Neural cell (in vitro differentiated cells): ENCODE results near the gene PANK4. TPM values are rescaled to one million over a fixed set of nuclear protein-coding genes. Genes with fewer than 3 reads are reported as not detected.

Experiments used
- H2AFZ ChIP-seq: fragments of 200-600, 300-800 bp; sonication (generic), shearing (Covaris generic); 2 replicates; pipeline ENCODE4 v1.6.0; 2014; ENCODE audit warnings: low read depth, mild to moderate bottlenecking, antibody characterized with exemption, low read length, moderate library complexity
- H3F3A ChIP-seq: fragments of 200-600 bp; shearing (Covaris generic); 2 replicates; pipeline ENCODE4 v1.6.1; 2016; ENCODE audit warnings: mild to moderate bottlenecking, moderate library complexity, mixed read lengths, antibody characterized with exemption, low read length; ENCODE audit not compliant: insufficient read depth, poor library complexity, severe bottlenecking
- H3K27ac ChIP-seq: fragments of 200-600, 300-800 bp; sonication (generic), shearing (Covaris generic); 2 replicates; pipeline ENCODE4 v1.5.1; 2014; ENCODE audit warnings: mild to moderate bottlenecking, low read length, moderate library complexity
- H3K27me3 ChIP-seq: fragments of 300-800, 200-600 bp; sonication (generic), shearing (Covaris generic); 2 replicates; pipeline ENCODE4 v1.6.0; 2014; ENCODE audit warnings: mild to moderate bottlenecking, low read depth, low read length, moderate library complexity; ENCODE audit not compliant: insufficient read depth
- H3K36me3 ChIP-seq: fragments of 300-800, 200-600 bp; sonication (generic), shearing (Covaris generic); 2 replicates; pipeline ENCODE4 v1.5.1; 2014; ENCODE audit warnings: mild to moderate bottlenecking, antibody characterized with exemption, low read length, moderate library complexity; ENCODE audit not compliant: insufficient read depth
- H3K4me2 ChIP-seq: fragments of 300-800, 200-600 bp; sonication (generic), shearing (Covaris generic); 2 replicates; pipeline ENCODE4 v1.6.0; 2014; ENCODE audit warnings: mild to moderate bottlenecking, low read length
- H3K4me3 ChIP-seq: fragments of 300-800, 200-600 bp; sonication (generic), shearing (Covaris generic); 2 replicates; pipeline ENCODE4 v1.5.1; 2014; ENCODE audit warnings: mild to moderate bottlenecking, low read length, moderate library complexity
- H3K79me2 ChIP-seq: fragments of 200-600 bp; shearing (Covaris generic); replicated peaks from 2 replicates; pipeline ENCODE4 v1.6.0; 2014; ENCODE audit warnings: mild to moderate bottlenecking, low read length, moderate library complexity; ENCODE audit not compliant: insufficient read depth
- H3K9ac ChIP-seq: fragments of 300-800, 200-600 bp; sonication (generic), shearing (Covaris generic); 2 replicates; pipeline ENCODE4 v1.6.1; 2016; ENCODE audit warnings: mild to moderate bottlenecking, low read length, mixed read lengths
- H3K9me2 ChIP-seq: fragments of 200-600 bp; shearing (Covaris generic); 2 replicates; pipeline ENCODE4 v1.6.1; 2016; ENCODE audit warnings: mild to moderate bottlenecking, low read length, mixed read lengths; ENCODE audit not compliant: insufficient read depth
- H3K9me3 ChIP-seq: fragments of 200-600, 300-800 bp; sonication (generic), shearing (Covaris generic); 2 replicates; pipeline ENCODE4 v1.6.1; 2016; ENCODE audit warnings: mild to moderate bottlenecking, mixed run types, low read length, moderate library complexity, mixed read lengths
- H4K20me1 ChIP-seq: fragments of 200-600 bp; shearing (Covaris generic); 2 replicates; pipeline ENCODE4 v1.6.1; 2016; ENCODE audit warnings: mild to moderate bottlenecking, mixed run types; ENCODE audit not compliant: insufficient read depth
- EP300 ChIP-seq: fragments of 450-650 bp; conservative IDR thresholded peaks from 2 replicates; pipeline ENCODE4 v1.6.1; 2014; ENCODE audit warnings: antibody characterized with exemption, mild to moderate bottlenecking, moderate library complexity; ENCODE audit not compliant: poor library complexity, severe bottlenecking
- EZH2 ChIP-seq: fragments of 200-600, 300-800 bp; shearing (Covaris generic), sonication (generic); IDR thresholded peaks from 2 replicates; pipeline ENCODE4 v1.6.1; 2014; ENCODE audit warnings: antibody characterized with exemption, low read length, borderline replicate concordance, mild to moderate bottlenecking; ENCODE audit not compliant: insufficient read depth, poor library complexity, severe bottlenecking
- MXI1 ChIP-seq: fragments of 450-650 bp; conservative IDR thresholded peaks from 2 replicates; pipeline ENCODE4 v1.6.1; 2014; ENCODE audit warnings: antibody characterized with exemption, mild to moderate bottlenecking; ENCODE audit not compliant: poor library complexity, severe bottlenecking
- POLR2AphosphoS5 ChIP-seq: IDR thresholded peaks from 2 replicates; pipeline ENCODE4 v1.6.1; 2012
- RAD21 ChIP-seq: fragments of 450-650 bp; conservative IDR thresholded peaks from 2 replicates; pipeline ENCODE4 v1.6.1; 2014; ENCODE audit warnings: antibody characterized with exemption, mild to moderate bottlenecking, moderate library complexity
- SMC3 ChIP-seq: fragments of 450-650 bp; conservative IDR thresholded peaks from 2 replicates; pipeline ENCODE4 v1.6.1; 2014; ENCODE audit warnings: antibody characterized with exemption, mild to moderate bottlenecking, moderate library complexity; ENCODE audit not compliant: poor library complexity
- TAF1 ChIP-seq: IDR thresholded peaks from 2 replicates; pipeline ENCODE4 v1.6.1; 2012; ENCODE audit warnings: low read depth
- polyA plus RNA-seq: library from polyadenylated mRNA; depleted of rRNA; stranded (reverse); fragments of >200 nt; gene quantifications from 2 replicates; pipeline ENCODE4 v1.2.3, GENCODE V29; 2014
- TF ChIP-seq, protein P1 (sequence below): IDR thresholded peaks from 2 replicates; pipeline ENCODE4 v1.6.1; 2012; ENCODE audit warnings: borderline replicate concordance
- TF ChIP-seq, protein P2 (sequence below): fragments of 450-650 bp; IDR thresholded peaks from 2 replicates; pipeline ENCODE4 v1.5.1; 2014; ENCODE audit warnings: antibody characterized with exemption, mild to moderate bottlenecking, moderate library complexity; ENCODE audit not compliant: poor library complexity, severe bottlenecking

PANK4 gene
- polyA plus RNA-seq, 1 donor from 2014 or later = 37.9 TPM

DNA sequence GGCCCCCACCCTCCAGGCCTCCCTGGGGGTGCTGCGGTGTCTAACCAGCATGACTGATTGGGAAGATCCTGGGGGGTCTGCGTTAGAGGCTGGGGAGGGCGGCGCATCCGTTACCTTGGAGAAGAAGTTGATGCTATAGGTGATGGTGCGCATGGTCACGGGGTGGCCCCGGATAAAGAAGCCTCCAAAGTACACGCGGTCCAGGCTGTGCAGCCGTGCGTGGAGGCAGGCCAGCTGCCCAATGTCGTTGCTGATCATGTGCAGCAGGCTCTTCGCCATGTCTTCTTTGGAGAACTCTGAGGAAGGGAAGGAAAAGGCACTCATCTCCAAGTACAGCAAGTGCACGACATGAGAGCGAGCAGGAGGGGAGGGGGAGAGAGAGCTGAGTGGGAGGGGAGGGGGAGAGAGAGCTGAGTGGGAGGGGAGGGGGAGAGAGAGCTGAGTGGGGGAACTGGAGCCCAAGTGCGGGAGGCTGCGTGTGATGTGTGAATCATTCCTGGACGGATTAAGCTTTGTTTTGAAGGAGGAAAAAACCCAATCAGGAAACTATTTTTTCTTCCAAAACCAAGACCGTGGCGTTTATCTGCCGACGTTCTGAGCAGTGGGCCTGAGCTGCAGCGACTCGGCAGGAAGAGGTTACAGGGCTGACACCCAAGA is 7.2 kb downstream of the PANK4 start:
- Histone ChIP-seq H3K9me2 (no peaks in the 10 kb centered on the region), H2AFZ (no peak overlapping the region), H3K4me3 (no peak overlapping the region), H3K27ac (no peak overlapping the region), H3K79me2 (peaks cover 21% of the 10 kb centered on the region), H3K36me3 (no peaks in the 10 kb centered on the region), H3F3A (no peaks in the 10 kb centered on the region), H4K20me1 (peaks cover 5% of the 10 kb centered on the region), H3K9ac (no peak overlapping the region), H3K27me3 (no peaks in the 10 kb centered on the region), H3K4me2 (no peak overlapping the region), H3K9me3 (no peaks in the 10 kb centered on the region)
- no peak for TF ChIP-seq MXI1
- no peak for TF ChIP-seq EP300
- TF ChIP-seq EZH2 = no peak
- TF ChIP-seq RAD21 = no peak
- TF ChIP-seq, protein P1, sequence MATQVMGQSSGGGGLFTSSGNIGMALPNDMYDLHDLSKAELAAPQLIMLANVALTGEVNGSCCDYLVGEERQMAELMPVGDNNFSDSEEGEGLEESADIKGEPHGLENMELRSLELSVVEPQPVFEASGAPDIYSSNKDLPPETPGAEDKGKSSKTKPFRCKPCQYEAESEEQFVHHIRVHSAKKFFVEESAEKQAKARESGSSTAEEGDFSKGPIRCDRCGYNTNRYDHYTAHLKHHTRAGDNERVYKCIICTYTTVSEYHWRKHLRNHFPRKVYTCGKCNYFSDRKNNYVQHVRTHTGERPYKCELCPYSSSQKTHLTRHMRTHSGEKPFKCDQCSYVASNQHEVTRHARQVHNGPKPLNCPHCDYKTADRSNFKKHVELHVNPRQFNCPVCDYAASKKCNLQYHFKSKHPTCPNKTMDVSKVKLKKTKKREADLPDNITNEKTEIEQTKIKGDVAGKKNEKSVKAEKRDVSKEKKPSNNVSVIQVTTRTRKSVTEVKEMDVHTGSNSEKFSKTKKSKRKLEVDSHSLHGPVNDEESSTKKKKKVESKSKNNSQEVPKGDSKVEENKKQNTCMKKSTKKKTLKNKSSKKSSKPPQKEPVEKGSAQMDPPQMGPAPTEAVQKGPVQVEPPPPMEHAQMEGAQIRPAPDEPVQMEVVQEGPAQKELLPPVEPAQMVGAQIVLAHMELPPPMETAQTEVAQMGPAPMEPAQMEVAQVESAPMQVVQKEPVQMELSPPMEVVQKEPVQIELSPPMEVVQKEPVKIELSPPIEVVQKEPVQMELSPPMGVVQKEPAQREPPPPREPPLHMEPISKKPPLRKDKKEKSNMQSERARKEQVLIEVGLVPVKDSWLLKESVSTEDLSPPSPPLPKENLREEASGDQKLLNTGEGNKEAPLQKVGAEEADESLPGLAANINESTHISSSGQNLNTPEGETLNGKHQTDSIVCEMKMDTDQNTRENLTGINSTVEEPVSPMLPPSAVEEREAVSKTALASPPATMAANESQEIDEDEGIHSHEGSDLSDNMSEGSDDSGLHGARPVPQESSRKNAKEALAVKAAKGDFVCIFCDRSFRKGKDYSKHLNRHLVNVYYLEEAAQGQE = no peak
- TF ChIP-seq POLR2AphosphoS5 = no peak
- TF ChIP-seq TAF1 = no peak
- no peak for TF ChIP-seq SMC3
- TF ChIP-seq, protein P2, sequence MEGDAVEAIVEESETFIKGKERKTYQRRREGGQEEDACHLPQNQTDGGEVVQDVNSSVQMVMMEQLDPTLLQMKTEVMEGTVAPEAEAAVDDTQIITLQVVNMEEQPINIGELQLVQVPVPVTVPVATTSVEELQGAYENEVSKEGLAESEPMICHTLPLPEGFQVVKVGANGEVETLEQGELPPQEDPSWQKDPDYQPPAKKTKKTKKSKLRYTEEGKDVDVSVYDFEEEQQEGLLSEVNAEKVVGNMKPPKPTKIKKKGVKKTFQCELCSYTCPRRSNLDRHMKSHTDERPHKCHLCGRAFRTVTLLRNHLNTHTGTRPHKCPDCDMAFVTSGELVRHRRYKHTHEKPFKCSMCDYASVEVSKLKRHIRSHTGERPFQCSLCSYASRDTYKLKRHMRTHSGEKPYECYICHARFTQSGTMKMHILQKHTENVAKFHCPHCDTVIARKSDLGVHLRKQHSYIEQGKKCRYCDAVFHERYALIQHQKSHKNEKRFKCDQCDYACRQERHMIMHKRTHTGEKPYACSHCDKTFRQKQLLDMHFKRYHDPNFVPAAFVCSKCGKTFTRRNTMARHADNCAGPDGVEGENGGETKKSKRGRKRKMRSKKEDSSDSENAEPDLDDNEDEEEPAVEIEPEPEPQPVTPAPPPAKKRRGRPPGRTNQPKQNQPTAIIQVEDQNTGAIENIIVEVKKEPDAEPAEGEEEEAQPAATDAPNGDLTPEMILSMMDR = no peak

DNA sequence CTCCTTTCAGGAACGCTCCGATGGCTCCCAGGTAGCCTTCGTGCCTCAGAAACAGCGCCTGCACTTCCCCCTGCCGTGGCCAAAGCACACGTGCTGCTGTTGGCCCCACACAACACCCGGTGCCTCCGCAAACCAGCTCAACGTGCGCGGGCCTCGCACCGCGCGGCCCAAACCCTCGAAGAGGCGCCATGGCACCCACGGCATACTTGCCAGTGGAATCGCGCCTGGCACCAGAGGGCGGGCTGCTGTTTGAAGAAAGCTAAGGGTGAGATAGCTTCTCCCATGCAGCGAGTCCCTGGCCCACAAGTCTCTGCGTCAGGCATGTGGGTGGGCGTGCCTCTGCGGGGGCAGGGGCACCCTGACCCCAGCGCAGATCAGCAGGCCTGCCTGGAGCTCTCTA is 7.9 kb downstream of the PANK4 start:
- H2AFZ ChIP-seq = no peak overlapping the region
- no peak overlapping the region for H3K9ac ChIP-seq
- no peak overlapping the region for H3K4me3 ChIP-seq
- no peak overlapping the region for H3K27ac ChIP-seq
- no peaks in the 10 kb centered on the region for H3K36me3 ChIP-seq
- H4K20me1 ChIP-seq = peaks cover under 1% of the 10 kb centered on the region
- H3K27me3 ChIP-seq = no peaks in the 10 kb centered on the region
- no peaks in the 10 kb centered on the region for H3F3A ChIP-seq
- no peak overlapping the region for H3K4me2 ChIP-seq
- no peaks in the 10 kb centered on the region for H3K9me2 ChIP-seq
- H3K79me2 ChIP-seq = peaks cover 15% of the 10 kb centered on the region
- TF ChIP-seq EZH2 (no peak), RAD21 (no peak), POLR2AphosphoS5 (no peak), MXI1 (no peak), SMC3 (no peak), TAF1 (no peak), EP300 (no peak)
- TF ChIP-seq, protein P2 = no peak
- TF ChIP-seq, protein P1 = no peak
- no peaks in the 10 kb centered on the region for H3K9me3 ChIP-seq
